Activated T-helper 17 cell treated with anti-CD3 and anti-CD28 coated beads, Interleukin-2, amount 50 U/mL, for 72 hours (primary cell): Measurements from ENCODE around the gene PEX10. TPM values are rescaled to one million over a fixed set of nuclear protein-coding genes. Genes with fewer than 3 reads are reported as not detected.

Experiments used
- ATAC-seq: fragments of 150-1000 bp; cut with Tn5 transposase; replicated peaks from 2 replicates; pipeline ENCODE4 v1.10.0; 2021; ENCODE audit warnings: mild to moderate bottlenecking, moderate library complexity
- H3K27ac Mint-ChIP-seq: one replicate; pipeline ENCODE4 v1.8.0; 2022; ENCODE audit warnings: mixed read lengths
- H3K27me3 Mint-ChIP-seq: one replicate; pipeline ENCODE4 v1.8.0; 2022; ENCODE audit warnings: mixed read lengths
- H3K36me3 Mint-ChIP-seq: one replicate; pipeline ENCODE4 v1.8.0; 2022; ENCODE audit warnings: low read depth, mild to moderate bottlenecking, mixed read lengths
- H3K4me1 Mint-ChIP-seq: one replicate; pipeline ENCODE4 v1.8.0; 2022; ENCODE audit warnings: mixed read lengths
- H3K4me3 Mint-ChIP-seq: one replicate; pipeline ENCODE4 v1.8.0; 2022; ENCODE audit warnings: mild to moderate bottlenecking, mixed read lengths
- H3K9me3 Mint-ChIP-seq: one replicate; pipeline ENCODE4 v1.8.0; 2022; ENCODE audit warnings: mixed read lengths
- total RNA-seq, 2 donors: library from RNA; stranded (reverse); gene quantifications; one replicate each; pipeline ENCODE4 v1.2.3, GENCODE V29; 2022

Gene PEX10
- total RNA-seq, 2 donors from 2014 or later, result 10.0 to 13.1 TPM

DNA sequence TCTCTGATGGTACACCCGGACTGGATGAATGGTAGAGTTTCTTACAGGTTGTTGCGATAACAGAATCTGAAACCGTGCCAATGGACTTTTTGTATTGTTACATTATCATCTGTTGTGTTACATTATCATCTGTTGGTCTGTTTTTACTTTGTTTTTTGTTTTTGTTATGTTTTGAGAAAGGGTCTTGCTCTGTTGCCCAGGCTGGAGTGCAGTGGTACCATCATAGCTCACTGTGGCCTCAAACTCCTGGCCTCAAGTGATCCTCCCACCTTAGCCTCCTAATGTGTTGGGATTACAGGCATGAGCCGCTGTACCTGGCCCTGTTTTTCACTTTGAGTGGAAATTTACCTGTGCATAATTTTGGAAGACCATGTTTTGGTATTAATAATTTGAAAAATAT is 10.2 kb upstream of the PEX10 start:
- no peaks in the 10 kb centered on the region for H3K4me1 Mint-ChIP-seq
- no peak for ATAC-seq
- H3K27me3 Mint-ChIP-seq, result no peaks in the 10 kb centered on the region
- H3K27ac Mint-ChIP-seq, result no peak overlapping the region
- H3K36me3 Mint-ChIP-seq, result no peaks in the 10 kb centered on the region
- H3K4me3 Mint-ChIP-seq, result no peak overlapping the region
- no peaks in the 10 kb centered on the region for H3K9me3 Mint-ChIP-seq

DNA sequence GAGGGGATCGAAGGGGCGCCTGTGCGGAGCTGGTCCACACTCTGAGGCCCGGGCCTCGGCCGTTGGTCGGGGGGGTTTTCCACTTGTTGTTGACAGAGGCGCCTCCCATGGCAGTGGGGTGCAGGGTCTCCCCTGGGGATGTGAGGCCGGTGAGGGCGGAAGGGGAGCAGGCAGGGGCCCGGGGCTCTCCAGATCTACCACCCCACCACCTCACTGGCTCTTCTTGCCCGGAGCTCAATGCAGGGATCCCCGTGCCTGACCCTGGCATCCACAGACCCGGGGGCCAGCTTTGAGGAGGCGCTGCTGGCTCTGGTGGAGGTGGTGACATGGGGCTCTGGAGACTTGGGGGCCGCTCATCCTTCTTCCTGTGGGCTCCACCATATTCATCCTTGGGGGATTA is 7.1 kb upstream of the PEX10 start:
- Mint-ChIP-seq H3K9me3 (no peaks in the 10 kb centered on the region), H3K4me1 (peaks cover 16% of the 10 kb centered on the region), H3K4me3 (no peak overlapping the region), H3K27me3 (no peaks in the 10 kb centered on the region), H3K27ac (no peak overlapping the region), H3K36me3 (peaks cover under 1% of the 10 kb centered on the region)
- no peak for ATAC-seq

DNA sequence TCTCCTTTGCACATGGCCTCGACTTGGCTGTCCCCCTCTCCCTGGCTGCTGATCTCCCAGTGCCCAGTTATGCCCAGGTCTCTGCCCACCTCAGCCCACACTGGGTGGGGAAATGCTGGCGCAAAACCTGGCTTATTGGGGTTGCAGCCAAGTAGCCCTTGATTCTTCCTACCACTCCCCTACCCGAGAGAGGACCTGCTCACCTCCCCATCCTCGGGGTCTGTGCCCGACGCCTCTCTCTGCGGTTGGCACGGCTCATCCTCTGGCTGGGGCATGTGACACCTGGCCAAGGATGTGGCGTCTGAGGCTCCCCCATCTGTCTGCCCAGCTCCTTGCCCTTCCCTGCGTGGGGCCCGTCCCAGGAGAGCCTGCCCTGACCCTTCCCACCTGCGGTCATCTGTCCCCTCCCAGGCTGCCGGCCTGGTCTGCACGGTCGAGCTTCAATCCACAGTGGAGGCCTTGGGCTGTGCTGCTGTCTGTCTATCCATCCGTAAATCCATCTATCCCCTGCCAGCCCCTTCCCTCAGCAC is 6.5 kb upstream of the PEX10 start:
- no peaks in the 10 kb centered on the region for H3K27me3 Mint-ChIP-seq
- H3K27ac Mint-ChIP-seq, result peak overlapping the region; percentile 38
- H3K4me1 Mint-ChIP-seq, result peaks cover 22% of the 10 kb centered on the region
- no peak overlapping the region for H3K4me3 Mint-ChIP-seq
- peaks cover 5% of the 10 kb centered on the region for H3K36me3 Mint-ChIP-seq
- ATAC-seq, result no peak
- H3K9me3 Mint-ChIP-seq, result no peaks in the 10 kb centered on the region

DNA sequence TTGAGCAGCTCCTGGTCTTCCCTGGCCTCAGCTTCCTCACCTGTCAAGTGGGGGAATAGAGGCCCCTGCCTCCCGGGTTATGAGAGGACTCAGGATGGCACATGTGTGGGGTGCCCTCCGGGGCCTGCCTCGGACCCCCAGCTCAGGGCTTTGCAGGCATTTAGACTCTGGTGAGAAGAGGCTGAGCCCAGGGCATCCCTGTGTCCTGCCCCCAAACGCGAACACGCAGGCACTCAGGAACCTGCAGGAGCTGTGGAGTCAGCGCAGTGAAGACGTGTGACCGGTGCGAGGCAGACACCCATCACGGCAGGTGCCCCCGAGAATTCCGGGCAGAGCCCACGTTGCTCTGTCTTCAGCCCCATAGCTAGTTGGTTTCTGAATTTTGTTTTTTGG is 5.5 kb upstream of the PEX10 start:
- H3K4me1 Mint-ChIP-seq, result peaks cover 22% of the 10 kb centered on the region
- H3K36me3 Mint-ChIP-seq, result peaks cover 5% of the 10 kb centered on the region
- ATAC-seq, result no peak
- no peak overlapping the region for H3K27ac Mint-ChIP-seq
- H3K4me3 Mint-ChIP-seq, result no peak overlapping the region
- H3K9me3 Mint-ChIP-seq, result no peaks in the 10 kb centered on the region
- no peaks in the 10 kb centered on the region for H3K27me3 Mint-ChIP-seq

DNA sequence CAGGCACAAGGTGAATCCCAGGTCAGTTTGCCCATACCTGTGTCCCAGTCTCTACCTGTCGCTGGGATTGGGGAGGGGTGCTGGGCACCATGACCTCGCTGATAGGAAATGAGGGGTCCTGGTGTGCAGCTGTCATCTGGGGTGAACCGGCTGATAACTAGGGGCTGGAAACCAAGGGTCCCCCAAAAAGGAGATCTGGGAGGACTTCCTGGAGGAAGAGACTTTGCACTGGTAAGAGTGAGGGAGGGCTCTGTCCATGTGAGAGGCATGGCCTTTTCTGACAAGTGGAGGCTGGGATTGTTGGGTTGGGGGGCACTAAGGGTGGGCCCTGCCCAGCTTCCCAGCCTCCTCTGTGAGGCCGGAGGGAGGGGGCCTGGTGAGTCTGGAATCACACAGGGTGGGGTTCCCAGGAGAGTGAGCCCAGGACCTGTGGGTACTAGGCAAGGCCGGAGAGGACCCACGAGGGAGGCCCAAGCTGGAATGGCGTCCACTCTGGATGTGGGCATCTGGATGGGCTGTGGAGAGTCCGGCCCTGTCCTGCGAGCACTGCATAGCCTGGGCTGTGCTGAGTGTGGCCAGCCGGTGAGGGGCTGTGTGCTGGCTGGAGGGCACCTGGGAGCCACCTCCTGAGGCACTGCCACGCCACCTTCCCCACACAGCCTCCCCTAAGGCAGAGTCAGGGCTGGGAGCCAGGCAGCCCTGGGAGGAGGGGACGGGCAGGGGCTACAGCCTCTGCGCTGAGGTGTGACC is 4.9 kb upstream of the PEX10 start:
- peak overlapping the region; percentile 93 for H3K27ac Mint-ChIP-seq
- no peaks in the 10 kb centered on the region for H3K27me3 Mint-ChIP-seq
- H3K4me1 Mint-ChIP-seq, result peaks cover 22% of the 10 kb centered on the region
- H3K4me3 Mint-ChIP-seq, result peak overlapping the region; percentile 92
- H3K36me3 Mint-ChIP-seq, result peaks cover 5% of the 10 kb centered on the region
- no peaks in the 10 kb centered on the region for H3K9me3 Mint-ChIP-seq
- no peak for ATAC-seq

- peak overlapping the region; percentile 93 for H3K27ac Mint-ChIP-seq
- H3K4me3 Mint-ChIP-seq, result peak overlapping the region; percentile 92
- no peak for ATAC-seq
- no peaks in the 10 kb centered on the region for H3K27me3 Mint-ChIP-seq
- H3K36me3 Mint-ChIP-seq, result peaks cover 5% of the 10 kb centered on the region
- peaks cover 22% of the 10 kb centered on the region for H3K4me1 Mint-ChIP-seq
- no peaks in the 10 kb centered on the region for H3K9me3 Mint-ChIP-seq
Observed at GRCh38 chr1:2416403-2416802, 4.0 kb upstream of the PEX10 start.

- H3K36me3 Mint-ChIP-seq, result peaks cover 5% of the 10 kb centered on the region
- H3K9me3 Mint-ChIP-seq, result no peaks in the 10 kb centered on the region
- peak; percentile 30 for ATAC-seq
- no peaks in the 10 kb centered on the region for H3K27me3 Mint-ChIP-seq
- peak overlapping the region; percentile 92 for H3K4me3 Mint-ChIP-seq
- peaks cover 22% of the 10 kb centered on the region for H3K4me1 Mint-ChIP-seq
- peak overlapping the region; percentile 93 for H3K27ac Mint-ChIP-seq
Observed at GRCh38 chr1:2415801-2416208, 3.4 kb upstream of the PEX10 start.

GRCh38 chr1:2415337-2415736 is 3.0 kb upstream of the PEX10 start:
- no peaks in the 10 kb centered on the region for H3K27me3 Mint-ChIP-seq
- ATAC-seq, result no peak
- peak overlapping the region; percentile 93 for H3K27ac Mint-ChIP-seq
- no peaks in the 10 kb centered on the region for H3K9me3 Mint-ChIP-seq
- peaks cover 5% of the 10 kb centered on the region for H3K36me3 Mint-ChIP-seq
- H3K4me1 Mint-ChIP-seq, result peaks cover 22% of the 10 kb centered on the region
- H3K4me3 Mint-ChIP-seq, result peak overlapping the region; percentile 92

GRCh38 chr1:2414297-2414958 is 2.1 kb upstream of the PEX10 start:
- Mint-ChIP-seq H3K9me3 (no peaks in the 10 kb centered on the region), H3K4me1 (peaks cover 22% of the 10 kb centered on the region), H3K36me3 (peaks cover 5% of the 10 kb centered on the region), H3K4me3 (peak overlapping the region; percentile 92), H3K27ac (peak overlapping the region; percentile 96), H3K27me3 (no peaks in the 10 kb centered on the region)
- peak; percentile 21 for ATAC-seq

- no peak for ATAC-seq
- peaks cover 22% of the 10 kb centered on the region for H3K4me1 Mint-ChIP-seq
- H3K27me3 Mint-ChIP-seq, result no peaks in the 10 kb centered on the region
- peak overlapping the region; percentile 92 for H3K4me3 Mint-ChIP-seq
- H3K9me3 Mint-ChIP-seq, result no peaks in the 10 kb centered on the region
- peaks cover 11% of the 10 kb centered on the region for H3K36me3 Mint-ChIP-seq
- H3K27ac Mint-ChIP-seq, result peak overlapping the region; percentile 96
Observed at GRCh38 chr1:2413495-2414296, 1.3 kb upstream of the PEX10 start.

- H3K27me3 Mint-ChIP-seq, result no peaks in the 10 kb centered on the region
- peaks cover 22% of the 10 kb centered on the region for H3K4me1 Mint-ChIP-seq
- peak; percentile 49 for ATAC-seq
- peaks cover 11% of the 10 kb centered on the region for H3K36me3 Mint-ChIP-seq
- H3K27ac Mint-ChIP-seq, result no peak overlapping the region
- H3K9me3 Mint-ChIP-seq, result no peaks in the 10 kb centered on the region
- peak overlapping the region; percentile 92 for H3K4me3 Mint-ChIP-seq
Observed at GRCh38 chr1:2412773-2413494, 570 bp upstream of the PEX10 start.

DNA sequence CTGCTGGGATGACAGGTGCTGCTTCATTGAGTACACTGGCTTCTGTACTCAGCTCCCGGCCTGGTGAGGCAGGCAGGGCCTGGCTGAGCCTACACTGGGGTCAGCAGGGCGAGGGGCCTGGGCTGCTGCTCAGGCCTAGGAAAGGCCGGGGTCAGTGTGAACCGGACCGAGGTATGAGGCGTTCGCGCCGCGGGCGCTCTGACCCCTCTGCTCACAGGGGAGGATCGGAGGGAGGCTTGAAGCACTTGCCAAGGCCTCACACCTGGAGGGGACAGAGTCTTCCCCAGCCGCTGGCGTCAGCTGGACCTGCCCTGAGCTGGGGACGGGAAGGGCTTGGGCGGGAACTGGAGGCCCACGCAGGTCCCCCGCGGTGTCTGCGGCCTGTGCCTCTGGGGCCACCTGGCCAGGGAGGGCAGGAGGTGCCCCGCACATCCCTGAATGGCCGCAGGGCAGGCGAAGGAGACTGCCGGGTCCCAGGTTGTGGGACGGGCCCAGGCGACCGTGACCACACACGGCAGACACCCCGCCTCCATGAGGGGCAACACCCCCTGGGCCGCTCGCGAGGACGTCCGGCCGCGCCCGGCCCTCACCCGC is 466 bp downstream of the PEX10 start:
- Mint-ChIP-seq H3K27me3 (no peaks in the 10 kb centered on the region), H3K4me1 (peaks cover 19% of the 10 kb centered on the region), H3K9me3 (no peaks in the 10 kb centered on the region), H3K4me3 (peak overlapping the region; percentile 92), H3K27ac (peak overlapping the region; percentile 79), H3K36me3 (peaks cover 14% of the 10 kb centered on the region)
- peak; percentile 26 for ATAC-seq

DNA sequence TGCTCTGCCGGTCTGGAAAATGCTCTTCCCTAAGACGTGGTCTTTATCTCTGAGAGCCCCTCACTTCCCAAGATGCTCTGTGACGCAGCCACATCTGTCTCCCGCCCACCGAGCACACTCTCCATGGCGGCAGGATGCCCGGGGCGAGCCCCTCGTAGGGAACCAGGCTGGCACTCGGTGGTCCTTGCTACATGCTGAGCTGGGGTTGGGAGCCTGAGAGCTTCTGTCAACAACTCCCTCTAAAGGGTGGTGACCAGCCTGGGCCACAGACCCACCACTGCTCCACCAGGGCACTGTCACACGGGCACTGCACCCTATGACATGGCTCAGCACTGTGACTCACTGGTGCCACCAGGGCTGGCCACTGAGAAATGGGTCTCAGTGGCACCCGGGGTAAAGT is 2.6 kb downstream of the PEX10 start:
- Mint-ChIP-seq H3K27me3 (no peaks in the 10 kb centered on the region), H3K9me3 (no peaks in the 10 kb centered on the region), H3K36me3 (peaks cover 23% of the 10 kb centered on the region), H3K27ac (peak overlapping the region; percentile 46), H3K4me1 (peaks cover 7% of the 10 kb centered on the region), H3K4me3 (no peak overlapping the region)
- ATAC-seq, result no peak
